Stimulated activated CD4-positive, alpha-beta T cell treated with anti-CD3 and anti-CD28 coated beads, Interleukin-4, amount 100 ng/mL, for 1 hour (primary cell): ENCODE data around the gene C1orf21.
"Not testable (repeated sequence)": the region's sequence is repeated elsewhere in the genome, so short reads cannot be mapped to it uniquely, and the experiment has no call there.

ENCODE experiments used
- DNase-seq: peaks from one replicate; pipeline ENCODE4 v3.0.0-alpha.2; 2020

The C1orf21 gene

GRCh38 chr1:184608581-184608980, 221.8 kb downstream of the C1orf21 start:
- DNase-seq, result no peak

- DNase-seq, result no peak
Observed at GRCh38 chr1:184608990-184609389, 222.2 kb downstream of the C1orf21 start.

GRCh38 chr1:184610876-184611595, 224.2 kb downstream of the C1orf21 start:
- DNase-seq, result no peak

GRCh38 chr1:184612229-184612628, 225.4 kb downstream of the C1orf21 start:
- not testable (repeated sequence) for DNase-seq

- no peak for DNase-seq
Observed at GRCh38 chr1:184614667-184615066, 227.8 kb downstream of the C1orf21 start.

- DNase-seq, result no peak
Observed at GRCh38 chr1:184615301-184615700, 228.5 kb downstream of the C1orf21 start.

GRCh38 chr1:184616504-184616903, 229.7 kb downstream of the C1orf21 start:
- DNase-seq, result no peak

DNA sequence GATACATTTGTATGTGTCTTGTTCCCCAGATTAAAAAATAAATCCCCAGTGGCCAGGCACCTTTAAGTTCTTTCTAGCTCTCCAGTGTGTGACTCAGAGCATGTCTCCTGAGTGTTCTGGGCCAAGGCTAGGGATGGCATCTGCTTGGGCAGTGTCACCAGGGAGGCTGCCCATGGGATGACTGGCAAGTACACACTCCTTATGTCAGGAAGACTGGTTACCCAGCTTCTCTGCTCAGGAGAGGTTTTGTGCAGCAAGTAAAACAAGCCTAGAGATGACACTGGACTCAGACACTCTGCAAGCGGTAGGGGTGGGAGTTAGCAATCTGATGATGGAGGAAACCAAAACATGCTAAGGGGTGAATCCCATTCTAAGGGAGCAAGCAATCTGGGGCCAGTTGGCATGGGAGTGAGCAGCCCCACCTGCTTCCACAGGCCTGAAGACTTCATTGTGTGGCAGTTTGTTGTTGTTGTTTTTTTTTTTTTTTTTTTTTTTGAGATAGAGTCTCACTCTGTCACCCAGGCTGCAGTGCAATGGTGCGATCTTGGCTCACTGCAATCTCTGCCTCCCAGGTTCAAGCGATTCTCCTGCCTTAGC, 230.7 kb downstream of the C1orf21 start:
- no peak for DNase-seq

- DNase-seq, result no peak
Observed at GRCh38 chr1:184618851-184619250, 232.0 kb downstream of the C1orf21 start.

GRCh38 chr1:184620469-184620868, 233.6 kb downstream of the C1orf21 start:
- DNase-seq, result no peak

- no peak for DNase-seq
Observed at GRCh38 chr1:184621260-184621659, 234.4 kb downstream of the C1orf21 start.

GRCh38 chr1:184622136-184622823, 235.5 kb downstream of the C1orf21 start:
- DNase-seq, result no peak

DNA sequence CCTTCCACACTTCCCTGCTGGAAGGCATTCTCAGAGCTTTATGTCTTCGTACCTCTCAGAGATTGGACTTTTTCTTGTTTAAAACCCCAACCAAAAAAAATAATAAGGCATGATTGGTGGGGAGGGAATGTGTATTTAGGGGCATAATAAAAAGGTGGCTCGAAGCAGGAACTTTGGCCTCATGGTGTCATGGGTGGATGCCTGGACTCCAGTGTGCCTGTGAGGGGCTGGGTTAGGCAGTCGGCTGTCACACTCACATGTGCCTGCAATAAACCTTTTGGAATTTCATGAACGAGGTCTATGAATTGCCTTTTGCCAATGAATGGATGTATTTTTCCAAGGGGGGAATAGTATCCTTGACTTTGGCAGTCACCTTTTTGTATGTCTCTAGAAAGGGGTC, 236.6 kb downstream of the C1orf21 start:
- DNase-seq, result no peak

DNA sequence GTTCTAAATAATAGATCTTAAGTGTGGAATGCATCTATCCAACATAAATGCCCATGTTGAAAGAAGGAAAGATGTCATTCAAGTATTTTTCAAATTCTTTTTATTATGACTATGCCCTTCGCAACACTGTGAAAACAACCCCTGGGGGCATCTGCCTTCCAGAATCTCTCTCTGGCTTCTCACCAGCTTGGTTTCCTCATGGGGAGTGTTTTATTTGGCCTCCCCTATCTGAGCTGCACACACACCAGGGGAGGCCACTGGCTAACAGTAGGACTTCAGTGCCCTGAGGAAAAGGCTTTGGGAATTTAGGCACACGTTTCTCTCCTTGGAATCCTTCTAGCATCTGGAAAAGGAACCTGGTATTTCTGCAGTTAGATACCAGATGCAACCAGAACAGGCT, 237.2 kb downstream of the C1orf21 start:
- no peak for DNase-seq

GRCh38 chr1:184624626-184625025, 237.8 kb downstream of the C1orf21 start:
- no peak for DNase-seq

- DNase-seq, result no peak
Observed at GRCh38 chr1:184625271-184625670, 238.4 kb downstream of the C1orf21 start.

DNA sequence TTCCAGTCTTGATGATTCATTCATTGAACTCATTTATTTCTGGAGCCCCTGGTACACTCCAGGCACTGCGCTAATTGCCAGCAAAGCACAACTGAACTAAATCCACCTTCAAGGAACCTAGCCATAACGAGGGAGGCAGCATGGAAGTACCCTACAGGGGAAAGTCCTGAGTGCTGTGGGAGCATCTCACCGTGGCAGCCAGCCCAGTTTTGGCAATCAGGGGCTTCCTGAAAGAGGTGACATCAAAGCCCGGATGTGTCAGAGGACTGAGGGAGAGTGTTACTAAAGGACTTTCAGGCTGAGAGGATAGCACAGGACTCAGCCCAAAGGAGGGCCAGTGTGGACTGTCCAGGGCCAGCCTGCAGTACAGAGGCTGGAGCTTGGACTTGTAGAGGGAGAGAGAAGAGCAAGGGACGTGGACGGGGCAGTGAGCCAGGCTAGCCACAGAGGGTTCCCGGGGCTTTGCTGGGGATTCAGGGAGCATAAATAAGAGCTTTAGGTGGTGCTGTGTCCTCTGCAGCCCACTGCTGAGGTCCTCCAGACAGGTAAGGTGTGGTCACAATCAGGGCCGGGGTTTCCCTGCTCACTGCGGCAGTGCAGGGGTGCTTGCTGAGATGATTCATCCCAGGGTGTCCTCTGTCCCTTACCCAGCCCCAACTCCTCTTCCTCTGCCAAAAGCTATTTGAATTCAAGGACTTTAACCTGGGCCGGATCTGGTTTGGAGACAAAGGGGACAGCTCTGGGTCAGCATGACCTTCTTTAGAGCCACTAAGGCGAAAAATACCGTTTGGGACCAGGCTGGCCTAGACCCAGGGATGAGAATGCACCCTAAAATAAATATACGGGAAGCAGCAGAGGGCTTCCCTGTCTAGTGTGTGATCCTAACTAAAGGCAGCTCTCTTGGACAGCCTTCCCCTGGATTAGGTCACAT, 239.5 kb downstream of the C1orf21 start:
- no peak for DNase-seq

GRCh38 chr1:184627007-184627341, 240.1 kb downstream of the C1orf21 start:
- DNase-seq, result no peak

DNA sequence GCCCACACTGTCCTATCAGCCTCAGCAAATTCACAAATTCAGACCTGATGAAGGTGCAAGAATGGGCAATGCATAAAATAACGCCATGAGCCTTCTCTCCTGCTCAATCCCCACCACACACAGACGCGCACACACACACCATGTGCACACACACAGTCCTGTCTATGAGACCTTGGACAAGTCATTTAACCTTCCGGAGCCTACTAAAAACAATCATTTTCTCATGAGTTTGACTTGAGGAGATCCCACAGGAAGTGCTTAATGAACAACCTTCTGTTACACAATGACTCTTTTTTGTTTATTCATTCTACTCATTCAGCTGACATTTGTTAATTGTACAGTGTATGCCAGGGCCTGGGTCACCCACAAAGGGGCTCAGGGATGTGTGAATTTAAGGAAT, 242.4 kb downstream of the C1orf21 start:
- no peak for DNase-seq

DNA sequence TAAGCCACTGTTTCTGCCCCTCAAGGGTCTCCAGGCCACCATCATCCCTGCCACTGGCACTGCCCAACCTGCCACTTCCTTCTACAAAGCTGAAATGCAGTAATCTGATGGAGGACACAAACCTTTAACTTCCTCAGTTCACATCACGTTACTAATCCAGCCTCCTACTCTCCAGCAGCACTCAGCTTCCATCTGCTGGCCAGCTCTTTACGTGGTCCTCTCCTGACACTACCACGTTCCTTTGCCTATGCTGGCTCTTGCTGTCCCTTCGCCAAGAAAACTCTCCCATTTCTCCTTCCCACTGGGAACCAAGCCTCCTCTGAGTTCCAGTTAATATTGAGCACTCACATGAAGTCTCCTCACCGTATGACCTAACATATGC, 243.8 kb downstream of the C1orf21 start:
- no peak for DNase-seq

DNA sequence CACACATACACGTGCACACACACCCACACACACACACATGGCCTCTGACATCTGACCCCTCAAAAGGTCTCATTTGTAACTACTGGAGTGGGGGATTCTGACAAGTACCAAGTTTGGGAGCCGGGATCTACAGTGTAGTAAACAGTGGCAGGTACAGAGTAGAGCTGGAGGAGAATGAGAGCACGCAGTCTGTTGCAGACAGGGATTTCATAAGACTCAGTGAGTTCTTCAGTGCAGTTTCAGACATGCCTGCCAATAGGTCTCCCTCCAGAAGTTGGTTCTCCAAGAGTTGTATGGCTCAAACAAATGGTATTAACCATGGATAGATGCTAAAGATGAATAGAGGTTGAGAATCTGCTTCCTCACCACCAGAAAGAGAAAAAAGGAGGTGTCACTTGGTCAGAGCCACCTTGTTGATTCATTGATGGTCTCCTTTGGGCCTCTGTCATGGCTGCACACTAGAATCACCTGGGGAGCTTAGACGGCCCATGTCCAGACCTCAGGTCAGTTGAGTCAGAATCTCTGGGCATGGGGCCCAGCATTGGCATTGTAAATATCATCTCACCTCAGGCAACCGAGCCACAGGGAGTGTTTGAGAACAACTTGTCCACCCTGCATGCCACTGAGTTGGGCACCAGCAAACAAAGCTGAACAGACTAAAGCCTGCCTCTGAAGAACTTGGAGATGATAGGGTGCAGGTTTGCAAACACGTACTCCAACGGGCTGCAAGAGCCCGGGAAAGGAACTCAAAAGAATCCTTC, 245.8 kb downstream of the C1orf21 start:
- no peak for DNase-seq

DNA sequence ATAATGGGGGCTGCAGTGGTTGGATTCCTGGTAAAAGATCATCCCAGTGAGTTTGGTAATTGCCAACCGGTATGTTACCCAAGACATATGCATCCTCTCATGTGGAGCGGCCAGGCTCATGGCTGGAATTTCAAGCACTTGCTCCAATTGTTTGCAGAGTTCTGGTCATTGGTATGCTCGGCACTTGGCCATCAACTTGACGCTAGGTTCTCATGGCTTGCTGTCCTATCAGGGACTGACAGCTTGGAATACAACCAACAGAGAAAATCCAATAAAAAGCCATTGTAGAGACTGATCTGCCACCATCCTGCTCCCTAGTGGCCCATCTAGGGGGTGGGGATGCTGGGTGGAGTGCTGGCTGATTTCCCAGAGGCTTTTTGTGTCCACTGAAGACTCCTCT, 247.0 kb downstream of the C1orf21 start:
- no peak for DNase-seq

DNA sequence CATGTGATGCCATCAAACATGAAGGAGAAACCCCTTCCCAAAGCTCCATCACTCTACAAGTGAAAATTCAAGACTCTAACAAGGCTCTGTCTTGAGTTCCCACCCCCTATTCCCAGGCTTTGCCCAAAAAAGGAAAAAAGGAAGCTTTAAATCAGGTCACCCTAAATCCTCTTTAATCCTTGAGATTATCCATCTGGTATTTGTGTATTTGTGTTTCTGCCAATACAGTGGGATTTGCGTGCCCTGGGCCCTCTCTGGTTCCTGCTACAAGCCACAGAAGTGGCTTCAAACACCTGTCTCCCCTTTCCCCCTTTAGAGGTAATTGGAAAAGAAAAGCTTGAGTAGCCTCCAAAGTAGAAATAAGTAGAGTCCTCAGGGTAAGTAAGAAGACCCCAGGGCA, 247.5 kb downstream of the C1orf21 start:
- DNase-seq, result no peak
